Stimulated activated CD4-positive, alpha-beta T cell treated with anti-CD3 and anti-CD28 coated beads, Interleukin-2, amount 100 ng/mL, for 4 hours (primary cell): Measurements from ENCODE around the gene ELAPOR1.
A peak's percentile ranks its signal among the peaks of the same experiment; 100 is the strongest.

Experiments
- DNase-seq: peaks from one replicate; pipeline ENCODE4 v3.0.0-alpha.2; 2020; ENCODE audit warnings: low read depth

The ELAPOR1 gene

GRCh38 chr1:109113590-109114341 is at the start of gene ELAPOR1:
ELAPOR1 (plus strand) TSS chr1:109114115; CDS start chr1:109114184, 69 bp downstream.
- DNase-seq, result peak; percentile 95

GRCh38 chr1:109065137-109065536 is 48.8 kb upstream of the ELAPOR1 start:
- DNase-seq, result no peak

DNA sequence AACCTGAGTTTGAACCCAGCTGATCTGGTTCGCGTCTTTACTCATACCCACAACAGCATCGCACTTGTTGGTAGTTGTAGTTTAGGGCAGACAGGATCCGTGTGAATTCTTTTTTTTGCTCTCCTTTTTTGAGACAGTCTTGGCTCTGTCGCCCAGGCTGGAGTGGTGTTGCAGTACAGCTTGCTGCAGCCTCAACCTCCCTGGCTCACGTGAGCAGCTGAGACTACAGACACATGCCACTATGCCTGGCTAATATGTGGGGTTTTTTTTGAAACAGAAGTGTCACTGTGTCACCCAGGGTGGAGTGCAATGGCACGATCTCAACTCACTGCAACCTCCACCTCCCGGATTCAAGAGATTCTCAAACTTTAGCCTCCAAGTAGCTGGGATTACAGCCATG is 46.0 kb upstream of the ELAPOR1 start:
- no peak for DNase-seq

GRCh38 chr1:109069294-109069693 is 44.6 kb upstream of the ELAPOR1 start:
- DNase-seq, result no peak

- peak; percentile 79 for DNase-seq
These were observed 38.1 kb upstream of the ELAPOR1 start, which contains the start of gene TAF13 for GRCh38 chr1:109075531-109076490. TAF13 (minus strand) TSS chr1:109076003; CDS start chr1:109075947, 56 bp downstream.

DNA sequence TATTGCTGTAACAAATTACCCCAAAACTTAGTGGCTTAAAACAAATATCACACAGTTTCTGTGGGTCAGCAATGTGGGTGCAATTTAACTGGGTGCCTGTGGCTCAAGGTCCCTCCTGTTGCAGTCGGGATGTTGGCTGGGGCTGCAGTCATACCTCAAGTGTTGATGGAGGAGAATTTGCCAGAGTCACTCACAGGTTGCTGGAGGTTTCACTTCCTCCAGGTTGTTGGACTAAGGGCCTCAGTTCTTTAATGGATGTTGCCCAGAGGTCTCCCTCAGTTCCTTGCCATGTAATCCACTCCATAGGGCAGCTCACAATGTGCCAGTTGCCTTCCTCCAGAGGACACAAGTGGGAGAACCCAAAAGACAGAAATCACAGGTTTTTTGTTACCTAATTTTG is 35.6 kb upstream of the ELAPOR1 start:
- no peak for DNase-seq

DNA sequence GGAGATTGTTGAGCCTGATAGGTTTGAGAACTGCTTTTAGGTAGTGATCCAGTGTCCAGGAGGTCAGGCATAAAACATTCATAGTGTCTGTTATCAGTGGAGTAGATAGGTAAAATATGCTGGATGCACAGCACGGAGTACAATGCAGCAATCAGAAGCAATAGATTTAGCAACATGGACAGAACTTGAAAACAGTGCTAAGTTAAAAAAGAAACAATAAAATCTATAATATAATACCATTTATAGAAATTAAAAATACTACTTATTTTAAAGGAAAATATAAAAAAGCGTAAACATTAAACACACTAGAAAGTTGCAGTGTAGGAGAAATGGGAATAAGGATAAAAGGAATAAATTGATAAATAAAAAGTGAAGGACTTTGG is 34.7 kb upstream of the ELAPOR1 start:
- no peak for DNase-seq

- no peak for DNase-seq
These were observed 33.4 kb upstream of the ELAPOR1 start for GRCh38 chr1:109080441-109081082.

DNA sequence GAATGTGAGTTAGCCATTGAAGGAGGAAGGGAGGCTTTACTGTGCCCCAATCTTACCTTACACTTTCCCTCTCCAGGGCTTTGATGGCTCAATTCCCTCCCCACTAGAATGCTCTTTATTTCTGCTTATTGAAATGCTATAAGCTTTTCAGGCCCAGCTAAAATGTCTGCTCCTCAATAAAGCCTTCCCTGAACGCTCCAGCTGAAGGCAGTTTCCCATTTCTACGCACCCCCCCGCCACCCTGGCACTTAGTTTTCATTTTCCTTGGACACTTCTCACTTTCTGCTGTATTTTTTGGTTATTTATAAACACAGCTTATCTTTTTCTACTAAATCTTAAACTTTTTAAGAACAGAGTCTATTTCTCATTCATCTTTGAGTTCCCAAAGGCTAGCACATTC is 30.4 kb upstream of the ELAPOR1 start:
- DNase-seq, result no peak

- DNase-seq, result no peak
These were observed 30.0 kb upstream of the ELAPOR1 start for GRCh38 chr1:109083923-109084322.

DNA sequence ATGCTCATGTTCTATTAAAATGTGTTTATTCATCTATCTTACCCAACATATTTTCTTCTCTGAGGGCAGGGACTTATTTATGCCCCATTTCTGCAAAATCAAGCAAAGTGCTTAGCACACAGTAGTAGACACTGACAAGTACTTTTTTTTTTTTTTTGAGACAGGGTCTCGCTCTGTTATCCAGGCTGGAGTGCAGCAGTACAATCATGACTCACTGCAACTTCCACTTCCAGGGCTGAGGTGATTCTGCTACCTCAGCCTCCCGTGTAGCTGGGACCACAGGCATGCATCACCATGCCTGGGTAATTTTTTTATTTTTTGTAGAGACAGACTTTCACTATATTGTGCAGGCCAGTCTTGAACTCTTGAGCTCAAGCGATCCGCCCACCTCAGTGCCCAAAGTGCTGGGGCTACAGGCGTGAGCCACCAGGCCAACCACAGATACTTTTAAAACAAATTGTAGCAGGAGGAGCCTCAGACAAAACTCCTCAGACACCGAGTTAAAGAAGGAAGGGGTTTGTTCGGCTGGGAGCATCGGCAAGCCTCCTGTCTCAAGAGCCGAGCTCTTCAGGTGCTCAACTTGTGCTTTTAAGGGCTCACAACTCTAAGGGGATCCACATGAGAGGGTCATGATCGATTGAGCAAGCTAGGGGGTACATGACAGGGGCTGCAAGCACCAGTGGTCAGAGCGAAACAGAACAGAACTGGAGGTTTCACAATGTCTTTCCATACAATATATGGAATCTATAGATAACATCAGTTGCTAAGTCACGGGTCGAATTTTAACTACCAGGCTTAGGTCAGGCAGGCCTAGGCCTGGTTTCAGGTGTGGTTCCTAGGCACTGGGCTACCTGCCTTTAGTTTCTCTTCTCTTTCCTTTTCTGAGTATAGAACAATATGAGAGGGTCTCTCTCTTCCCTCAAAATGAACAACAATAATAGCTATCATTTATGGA is 29.1 kb upstream of the ELAPOR1 start:
- no peak for DNase-seq

DNA sequence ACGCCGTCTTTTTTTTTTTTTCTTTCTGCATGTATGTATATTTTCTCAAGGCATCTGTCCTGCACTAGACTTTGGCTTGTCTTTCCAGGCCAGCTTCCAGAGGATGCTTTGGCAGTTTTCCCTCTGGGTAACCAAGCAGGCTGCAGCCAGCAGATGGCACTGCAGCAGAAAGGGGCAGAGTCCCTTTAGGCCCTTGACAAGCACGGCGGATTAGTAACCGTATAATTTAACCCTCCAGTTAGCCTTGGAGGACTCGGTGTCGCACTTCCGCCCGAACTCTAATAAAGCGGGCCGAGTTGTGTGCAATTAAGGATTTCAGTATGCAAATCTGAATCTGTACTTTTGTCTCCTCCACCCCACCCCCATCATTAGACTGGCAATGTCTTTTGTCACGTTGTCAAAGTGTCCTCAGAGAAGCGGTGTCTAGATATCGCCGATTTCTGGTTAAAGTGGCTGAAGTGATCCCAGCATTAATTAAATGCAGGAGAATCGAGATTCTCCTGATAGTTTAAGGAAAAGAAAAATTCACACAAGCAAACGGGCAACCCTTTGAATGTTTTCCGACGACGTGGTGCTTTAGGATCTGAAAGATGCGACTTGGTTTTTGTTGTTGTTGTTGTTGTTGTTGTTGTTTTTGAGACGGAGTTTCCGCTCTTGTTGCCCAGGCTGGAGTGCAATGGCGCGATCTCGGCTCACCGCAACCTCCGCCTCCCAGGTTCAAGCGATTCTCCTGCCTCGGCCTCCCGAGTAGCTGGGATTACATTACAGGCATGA is 24.5 kb upstream of the ELAPOR1 start:
- DNase-seq, result no peak

- peak; percentile 80 for DNase-seq
These were observed 23.5 kb upstream of the ELAPOR1 start, which contains the start of gene TMEM167B for GRCh38 chr1:109090196-109091077. TMEM167B (plus strand) TSS chr1:109090764; CDS start chr1:109090873, 109 bp downstream.

DNA sequence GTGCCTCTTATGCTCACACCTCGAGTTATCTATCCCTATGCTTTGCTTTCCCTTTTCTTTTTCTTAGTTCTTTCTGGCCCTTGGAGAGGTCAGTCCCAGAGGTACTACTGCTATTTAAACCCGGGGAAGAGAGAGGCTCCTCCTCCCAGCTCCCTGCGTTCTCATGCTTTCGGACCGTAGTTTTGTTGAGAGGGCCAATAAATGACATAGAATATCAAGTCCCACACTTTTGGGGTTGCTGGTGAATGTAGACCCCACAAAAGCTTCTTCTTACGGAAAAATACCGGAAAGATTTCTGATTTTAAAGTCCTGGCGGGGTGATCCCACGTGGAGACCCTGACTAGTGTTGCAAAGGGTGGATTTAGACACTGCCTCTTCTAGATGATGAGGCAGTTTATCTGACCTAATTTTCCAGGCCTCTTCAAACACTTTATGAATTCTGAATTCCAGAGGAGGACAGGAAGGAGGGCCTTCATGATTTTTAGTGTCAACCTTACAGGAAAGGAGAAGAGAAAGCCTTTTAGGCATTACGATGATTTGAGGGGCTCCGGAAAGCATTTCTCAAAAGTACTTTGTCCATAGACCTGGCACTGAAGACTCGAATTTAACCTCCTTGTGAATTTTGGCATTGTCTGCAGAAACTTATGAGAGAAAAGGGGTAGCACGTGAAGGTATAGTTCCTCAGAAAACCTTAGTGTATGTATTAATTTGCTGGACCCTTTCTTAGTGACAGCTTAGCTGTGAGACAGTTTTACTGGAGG is 22.7 kb upstream of the ELAPOR1 start:
- DNase-seq, result no peak

- DNase-seq, result no peak
These were observed 22.1 kb upstream of the ELAPOR1 start for GRCh38 chr1:109091839-109092193.

- no peak for DNase-seq
These were observed 19.5 kb upstream of the ELAPOR1 start for GRCh38 chr1:109094377-109094803.

DNA sequence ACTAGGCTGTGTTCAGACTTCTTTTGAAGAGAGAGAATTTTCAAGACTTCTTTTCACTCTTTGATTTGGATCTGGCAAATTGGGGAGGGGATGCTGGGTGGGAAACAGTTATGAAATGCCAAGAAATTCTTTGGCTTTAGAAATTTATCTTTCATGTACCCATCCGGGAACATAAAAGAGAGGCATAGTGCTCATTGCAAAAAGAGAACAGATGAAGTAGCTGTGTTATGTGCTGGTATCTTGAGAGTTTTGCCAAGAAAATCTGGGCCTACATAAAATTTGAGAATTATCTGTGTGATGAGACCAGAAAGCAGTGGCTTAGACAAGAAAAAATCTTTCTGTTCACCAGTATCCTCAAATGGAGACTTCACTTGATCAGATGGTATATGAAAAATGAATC is 19.0 kb upstream of the ELAPOR1 start:
- no peak for DNase-seq

DNA sequence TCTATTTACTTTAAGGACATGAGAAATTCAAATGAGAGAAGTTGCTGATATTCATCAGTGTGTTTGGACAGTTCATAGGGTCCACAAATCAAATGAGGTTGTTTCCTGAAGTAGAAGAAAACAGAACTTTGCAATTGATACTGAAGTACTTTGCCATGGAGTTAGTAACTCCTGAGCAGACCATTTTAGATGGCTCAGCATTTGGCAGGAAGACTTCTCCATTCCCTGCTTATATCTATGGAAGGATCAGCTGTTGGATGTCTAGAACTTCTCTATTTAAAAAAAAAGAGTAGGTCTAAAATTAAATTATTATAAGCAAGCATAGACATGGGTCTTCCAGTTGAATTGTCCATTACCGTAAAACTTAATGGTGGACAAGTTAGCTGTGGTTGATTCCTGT is 18.3 kb upstream of the ELAPOR1 start:
- DNase-seq, result no peak

DNA sequence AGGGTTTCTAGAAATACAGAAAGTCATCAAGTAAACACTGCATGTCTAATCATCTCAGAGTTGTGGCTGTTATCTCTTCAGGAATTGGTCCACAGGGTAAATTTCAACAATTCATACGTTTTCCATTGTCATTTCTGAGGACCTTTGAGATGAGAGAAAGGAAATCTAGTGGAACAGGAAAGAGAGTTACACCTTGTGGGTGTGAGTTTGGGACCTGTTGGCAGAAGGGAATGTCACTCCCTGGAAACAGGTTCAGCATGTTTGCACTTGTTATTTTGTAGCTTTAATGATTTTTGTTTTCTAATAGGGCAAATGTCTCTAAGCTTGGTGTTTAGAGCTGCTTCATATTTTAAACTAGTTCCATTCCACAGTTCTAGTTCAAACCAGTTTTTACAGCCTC is 17.8 kb upstream of the ELAPOR1 start:
- DNase-seq, result no peak
